DMS 273 (cell line): ENCODE results near the gene SYT9.

Experiments
- DNase-seq: peaks from one replicate; lab custom pipeline; 2025; ENCODE audit not compliant: unreplicated experiment; lab: John Stamatoyannopoulos, UW

SYT9 gene

GRCh38 chr11:7462706-7463105 lies 211.0 kb downstream of the SYT9 start:
- no peak for DNase-seq

DNA sequence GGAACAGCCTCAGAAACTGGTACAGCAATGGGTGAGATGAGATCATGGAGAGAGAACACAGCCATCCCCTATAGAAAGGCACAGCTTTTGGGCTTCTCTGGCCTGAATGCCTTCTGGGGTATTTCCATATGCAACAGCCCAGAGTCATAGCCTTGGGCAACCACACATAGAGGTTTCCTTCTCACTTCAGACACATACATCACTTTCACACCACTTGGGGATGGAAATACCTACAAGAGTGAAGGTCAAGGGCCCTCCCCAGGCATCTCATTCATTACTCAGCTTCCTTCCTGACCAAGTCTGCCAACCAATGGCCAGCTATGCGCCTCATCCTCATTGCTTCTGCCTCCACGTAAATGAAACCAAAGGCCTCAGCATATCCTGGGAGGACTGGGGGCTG lies 215.9 kb downstream of the SYT9 start:
- DNase-seq: no peak

DNA sequence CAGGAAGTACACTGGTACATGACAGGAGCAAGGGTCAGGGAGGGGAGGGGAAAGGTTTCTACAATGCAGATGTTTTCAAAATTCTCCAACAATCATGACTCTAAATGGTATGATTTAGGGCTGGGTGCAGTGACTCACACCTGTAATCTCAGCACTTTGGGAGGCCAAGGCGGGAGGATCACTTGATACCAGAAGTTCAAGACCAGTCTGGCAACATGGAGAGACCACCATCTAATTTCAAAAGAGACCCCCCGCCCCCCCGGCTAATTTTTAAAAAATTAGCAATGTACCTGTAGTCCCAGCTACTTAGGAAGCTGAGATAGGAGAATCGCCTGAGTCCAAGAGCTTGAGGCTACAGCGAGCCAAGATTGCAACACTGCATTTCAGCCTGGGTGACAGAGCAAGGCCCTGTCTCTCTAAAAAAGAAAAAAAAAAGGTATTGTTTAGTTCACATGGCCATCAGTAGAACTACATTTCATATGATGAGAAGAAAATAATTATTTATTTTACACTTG lies 217.7 kb downstream of the SYT9 start:
- no peak for DNase-seq

GRCh38 chr11:7471071-7471470 lies 219.4 kb downstream of the SYT9 start:
- no peak for DNase-seq

DNA sequence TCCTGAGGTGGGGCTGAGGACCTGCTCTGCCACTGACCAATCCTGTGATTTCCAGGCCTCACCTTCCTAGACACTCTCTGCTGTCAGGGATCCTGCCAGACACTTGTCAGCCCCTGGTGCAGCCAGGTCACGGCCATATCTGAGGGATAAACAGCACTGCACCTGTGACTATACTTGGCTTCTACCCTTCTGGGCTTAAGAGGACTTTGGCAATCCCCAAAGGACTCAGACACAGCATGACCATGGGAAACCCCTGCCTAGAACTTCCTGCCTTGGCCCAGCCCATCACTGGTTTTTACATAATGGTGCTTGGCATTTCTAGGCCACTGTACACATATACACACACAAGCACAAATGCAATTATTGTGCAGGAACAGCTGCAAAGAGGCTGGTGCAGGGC lies 222.0 kb downstream of the SYT9 start:
- DNase-seq: no peak

- no peak for DNase-seq
Measured at GRCh38 chr11:7480113-7480512, 228.4 kb downstream of the SYT9 start.

- no peak for DNase-seq
Measured at GRCh38 chr11:7484131-7484530, 232.4 kb downstream of the SYT9 start.

- no peak for DNase-seq
Measured at GRCh38 chr11:7484645-7485044, 232.9 kb downstream of the SYT9 start.

DNA sequence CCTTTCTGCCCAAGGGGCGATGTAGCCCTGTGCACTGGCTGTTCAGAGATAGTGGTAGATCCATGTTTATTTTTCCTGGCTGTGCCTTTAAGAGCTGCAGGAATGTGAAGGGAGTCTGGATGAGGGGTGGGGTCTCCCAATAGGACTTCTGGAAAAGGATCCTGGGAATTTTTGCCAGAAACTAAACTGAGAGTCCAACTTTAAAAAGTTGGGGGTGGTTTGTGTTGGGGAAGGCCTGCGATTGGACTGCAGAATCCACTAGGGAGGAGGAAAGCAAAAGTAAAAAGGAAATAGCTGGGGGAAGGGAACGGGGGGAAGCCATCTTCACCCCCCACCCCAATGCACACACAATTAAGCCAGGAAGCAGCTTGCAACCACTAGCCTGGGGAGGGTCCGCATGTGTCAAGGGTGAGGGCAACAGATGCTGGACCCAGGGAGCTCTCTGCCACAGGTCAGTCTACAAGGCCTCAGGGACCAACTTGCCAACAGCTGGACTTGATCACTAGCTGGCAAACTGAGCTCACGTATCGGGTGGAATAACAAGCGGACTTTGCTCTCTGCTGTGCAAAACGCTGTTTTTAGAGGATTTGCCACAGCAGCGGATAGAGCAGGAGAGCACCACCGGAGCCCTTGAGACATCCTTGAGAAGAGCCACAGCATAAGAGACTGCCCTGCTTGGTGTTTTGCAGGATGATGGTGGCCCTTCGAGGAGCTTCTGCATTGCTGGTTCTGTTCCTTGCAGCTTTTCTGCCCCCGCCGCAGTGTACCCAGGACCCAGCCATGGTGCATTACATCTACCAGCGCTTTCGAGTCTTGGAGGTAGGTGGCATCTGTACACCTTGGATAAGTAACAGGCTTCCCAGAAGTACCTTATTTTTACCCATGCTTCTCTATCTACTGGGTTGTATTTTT lies 233.7 kb downstream of the SYT9 start, which contains the start of gene OLFML1:
TSS of gene OLFML1 (plus strand) at position 321 of the 912 bp plus-strand sequence. CDS start at position 691, 370 bp downstream.
- no peak for DNase-seq

DNA sequence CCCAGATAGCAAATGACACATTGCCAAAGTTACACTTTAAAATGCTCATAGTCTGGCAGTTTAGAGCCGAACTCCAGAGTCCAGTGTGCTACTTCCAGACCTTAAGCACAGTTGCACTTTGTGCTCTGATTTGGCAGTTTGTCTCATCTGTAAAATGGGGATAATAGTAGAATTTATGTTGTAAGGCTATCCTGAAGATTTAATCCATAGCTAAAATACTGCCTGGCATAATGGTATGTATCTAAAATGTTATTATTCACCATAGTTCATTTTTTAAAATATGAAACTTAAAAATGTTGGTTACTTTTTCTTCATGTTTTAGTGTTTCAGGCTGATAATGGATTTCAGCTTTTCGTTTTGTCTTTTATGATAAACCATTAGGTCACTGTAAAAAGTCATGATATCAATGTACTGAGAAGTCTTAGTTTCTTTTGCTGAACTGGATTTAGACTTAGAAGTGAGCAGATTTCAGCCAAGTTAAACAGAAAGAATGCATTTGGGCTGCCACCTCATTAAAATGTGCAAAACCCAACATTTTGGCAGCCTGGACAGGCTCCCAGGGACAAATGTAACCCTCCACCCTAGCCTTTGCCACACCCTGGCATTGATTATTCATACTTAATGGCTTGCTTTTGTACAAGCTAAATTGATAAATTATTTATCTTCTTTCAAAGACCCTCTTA lies 234.5 kb downstream of the SYT9 start:
- DNase-seq: no peak

- no peak for DNase-seq
Measured at GRCh38 chr11:7486781-7487140, 235.1 kb downstream of the SYT9 start.

- DNase-seq: no peak
Measured at GRCh38 chr11:7487360-7487759, 235.7 kb downstream of the SYT9 start.

GRCh38 chr11:7488681-7489080 lies 237.0 kb downstream of the SYT9 start:
- DNase-seq: no peak

GRCh38 chr11:7489376-7489775 lies 237.7 kb downstream of the SYT9 start:
- no peak for DNase-seq

- no peak for DNase-seq
Measured at GRCh38 chr11:7490054-7490453, 238.3 kb downstream of the SYT9 start.

GRCh38 chr11:7490535-7490934 lies 238.8 kb downstream of the SYT9 start:
- no peak for DNase-seq

- no peak for DNase-seq
Measured at GRCh38 chr11:7492253-7492652, 240.5 kb downstream of the SYT9 start.

GRCh38 chr11:7493670-7494069 lies 242.0 kb downstream of the SYT9 start:
- no peak for DNase-seq

DNA sequence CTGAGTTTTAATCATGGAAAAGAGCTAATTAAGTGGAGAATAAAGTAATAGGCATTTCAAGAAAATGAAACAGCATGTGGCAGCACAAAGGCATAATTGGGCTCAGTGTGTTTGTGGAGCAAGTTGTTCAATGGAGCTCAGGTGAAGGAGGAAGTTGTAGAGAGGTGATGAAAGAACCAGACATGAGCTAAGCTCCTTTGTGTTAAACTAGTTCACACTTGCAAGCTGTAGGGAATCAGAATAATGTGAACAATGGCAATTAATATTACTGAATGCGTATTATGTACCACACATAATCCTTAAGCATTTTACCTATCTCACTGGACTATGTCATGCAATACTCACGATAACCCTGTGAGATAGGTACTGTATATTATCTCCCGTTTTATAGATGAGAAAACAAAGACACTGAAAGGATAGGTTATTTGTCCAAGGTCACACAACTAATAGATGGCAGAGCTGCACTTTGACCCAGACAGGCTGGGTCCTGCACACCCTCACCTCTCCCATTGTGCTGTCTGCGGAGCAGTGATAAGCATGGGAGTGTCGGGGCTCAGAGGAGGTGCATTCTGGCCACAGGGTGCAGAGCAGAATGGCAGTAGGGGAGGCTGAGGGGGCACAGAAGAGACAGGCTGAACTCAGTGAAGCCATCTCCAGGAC lies 242.5 kb downstream of the SYT9 start:
- DNase-seq: no peak

DNA sequence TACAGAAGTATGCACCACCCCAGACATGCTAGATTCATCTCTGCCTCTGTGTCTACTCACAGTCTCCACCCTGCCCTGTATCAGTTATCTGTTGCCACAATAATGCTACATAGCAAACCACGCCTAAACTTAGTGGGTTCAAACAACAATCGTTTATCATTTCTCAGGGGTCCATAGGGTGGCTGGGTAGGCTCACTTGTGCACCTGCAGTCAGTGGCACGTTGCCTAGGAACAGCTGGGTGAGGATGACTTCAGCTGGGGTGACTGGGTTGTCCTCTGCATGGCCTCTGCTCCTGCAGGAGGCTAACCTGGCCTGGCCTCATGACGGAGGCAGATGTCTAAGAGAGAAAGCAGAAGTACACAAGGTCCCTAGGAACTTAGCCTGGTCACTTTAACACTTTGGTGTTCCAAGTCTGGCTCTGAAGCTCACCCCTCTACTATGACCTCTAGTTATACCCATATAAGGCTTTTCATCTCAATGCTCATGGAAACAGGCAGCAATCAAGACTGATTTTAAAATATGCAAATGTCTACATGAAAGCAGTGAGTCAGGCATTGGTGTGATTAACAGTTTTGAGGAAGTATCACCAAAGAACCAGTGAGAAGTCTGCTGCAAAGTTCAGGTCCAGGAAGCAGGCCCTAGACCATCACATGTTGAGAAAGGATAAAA lies 244.3 kb downstream of the SYT9 start:
- DNase-seq: no peak

DNA sequence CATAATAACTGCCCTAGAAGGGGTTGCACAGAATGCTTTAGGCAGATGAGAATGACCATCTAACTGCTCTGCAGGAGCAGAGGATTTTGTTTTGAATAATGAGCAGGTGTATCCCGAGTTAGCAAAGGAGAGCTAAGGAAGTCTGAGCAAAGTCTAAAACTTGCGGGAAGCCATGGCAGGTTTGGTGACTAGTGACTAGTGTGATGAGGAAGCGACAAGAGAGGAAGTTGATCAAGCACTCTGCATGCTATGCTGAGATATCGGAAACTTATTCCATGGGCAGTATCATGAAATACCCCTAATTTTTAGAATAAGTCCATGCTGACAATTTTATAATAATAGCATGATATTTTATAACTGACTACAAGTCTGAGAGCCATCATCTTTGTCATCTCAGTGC lies 246.5 kb downstream of the SYT9 start:
- no peak for DNase-seq
